MM.1S (cell line): ENCODE measurements around the gene GATA6.

Source experiments
- DNase-seq: peaks from one replicate; pipeline ENCODE4 v3.0.0-alpha.2; 2015
- H2AFZ ChIP-seq: fragments of 300-600 bp; sonication (generic); 2 replicates; pipeline ENCODE4 v1.6.0; 2016; ENCODE audit warnings: antibody characterized with exemption, low read length
- H3F3A ChIP-seq: fragments of 300-600 bp; sonication (generic); 2 replicates; pipeline ENCODE4 v1.6.1; 2016; ENCODE audit warnings: mild to moderate bottlenecking, antibody characterized with exemption, low read length, moderate library complexity, mixed read lengths; ENCODE audit not compliant: insufficient read depth
- H3K27ac ChIP-seq: fragments of 300-600 bp; sonication (generic); 2 replicates; pipeline ENCODE4 v1.5.1; 2016; ENCODE audit warnings: mild to moderate bottlenecking, low read length
- H3K27me3 ChIP-seq: fragments of 300-600 bp; sonication (generic); replicated peaks from 2 replicates; pipeline ENCODE4 v1.6.0; 2016; ENCODE audit warnings: low read length; ENCODE audit not compliant: insufficient read depth
- H3K36me3 ChIP-seq: fragments of 300-600 bp; sonication (generic); replicated peaks from 2 replicates; pipeline ENCODE4 v1.6.1; 2016; ENCODE audit warnings: mild to moderate bottlenecking, low read length, mixed read lengths; ENCODE audit not compliant: insufficient read depth
- H3K4me1 ChIP-seq: fragments of 300-600 bp; sonication (generic); 2 replicates; pipeline ENCODE4 v1.6.1; 2016; ENCODE audit warnings: low read length, mixed read lengths
- H3K4me2 ChIP-seq: fragments of 300-600 bp; sonication (generic); 2 replicates; pipeline ENCODE4 v1.6.0; 2016; ENCODE audit warnings: low read depth, low read length
- H3K4me3 ChIP-seq: fragments of 300-600 bp; sonication (generic); 2 replicates; pipeline ENCODE4 v1.5.1; 2016; ENCODE audit warnings: low read length, mixed read lengths
- H3K79me2 ChIP-seq: fragments of 300-600 bp; sonication (generic); 2 replicates; pipeline ENCODE4 v1.6.1; 2016; ENCODE audit warnings: mixed run types, low read length, mixed read lengths
- H3K9ac ChIP-seq: fragments of 300-600 bp; sonication (generic); 2 replicates; pipeline ENCODE4 v1.6.1; 2016; ENCODE audit warnings: low read length, mixed read lengths
- H3K9me2 ChIP-seq: fragments of 300-600 bp; sonication (generic); replicated peaks from 2 replicates; pipeline ENCODE4 v1.6.1; 2016; ENCODE audit warnings: mild to moderate bottlenecking, low read length, mixed read lengths; ENCODE audit not compliant: insufficient read depth
- H3K9me3 ChIP-seq: fragments of 300-600 bp; sonication (generic); replicated peaks from 2 replicates; pipeline ENCODE4 v1.6.1; 2016; ENCODE audit warnings: mild to moderate bottlenecking, low read length, mixed read lengths; ENCODE audit not compliant: insufficient read depth
- H4K20me1 ChIP-seq: fragments of 300-600 bp; sonication (generic); 2 replicates; pipeline ENCODE4 v1.6.1; 2016; ENCODE audit warnings: mild to moderate bottlenecking, low read length, moderate library complexity, mixed read lengths; ENCODE audit not compliant: insufficient read depth
- EZH2 ChIP-seq: fragments of 300-600 bp; sonication (generic); optimal IDR thresholded peaks from 2 replicates; pipeline ENCODE3; 2017; ENCODE audit warnings: low read depth, mild to moderate bottlenecking, antibody characterized with exemption, low read length, mixed read lengths
- EZH2phosphoT487 ChIP-seq: fragments of 300-600 bp; sonication (generic); IDR thresholded peaks from 2 replicates; pipeline ENCODE4 v1.6.1; 2018; ENCODE audit warnings: antibody characterized with exemption, low read length
- TF ChIP-seq, protein P1 (sequence below): fragments of 300-600 bp; sonication (generic); IDR thresholded peaks from 2 replicates; pipeline ENCODE4 v1.5.1; 2016; ENCODE audit warnings: antibody characterized with exemption, low read length, mixed read lengths

GATA6 gene

GRCh38 chr18:22189449-22190166 is 20.2 kb downstream of the GATA6 start:
- no peaks in the 10 kb centered on the region for H3K27me3 ChIP-seq
- no peaks in the 10 kb centered on the region for H3K9me3 ChIP-seq
- no peak overlapping the region for H3K4me3 ChIP-seq
- no peak overlapping the region for H2AFZ ChIP-seq
- no peaks in the 10 kb centered on the region for H3K4me1 ChIP-seq
- no peaks in the 10 kb centered on the region for H3K79me2 ChIP-seq
- no peak overlapping the region for H3K4me2 ChIP-seq
- TF ChIP-seq, protein P1, sequence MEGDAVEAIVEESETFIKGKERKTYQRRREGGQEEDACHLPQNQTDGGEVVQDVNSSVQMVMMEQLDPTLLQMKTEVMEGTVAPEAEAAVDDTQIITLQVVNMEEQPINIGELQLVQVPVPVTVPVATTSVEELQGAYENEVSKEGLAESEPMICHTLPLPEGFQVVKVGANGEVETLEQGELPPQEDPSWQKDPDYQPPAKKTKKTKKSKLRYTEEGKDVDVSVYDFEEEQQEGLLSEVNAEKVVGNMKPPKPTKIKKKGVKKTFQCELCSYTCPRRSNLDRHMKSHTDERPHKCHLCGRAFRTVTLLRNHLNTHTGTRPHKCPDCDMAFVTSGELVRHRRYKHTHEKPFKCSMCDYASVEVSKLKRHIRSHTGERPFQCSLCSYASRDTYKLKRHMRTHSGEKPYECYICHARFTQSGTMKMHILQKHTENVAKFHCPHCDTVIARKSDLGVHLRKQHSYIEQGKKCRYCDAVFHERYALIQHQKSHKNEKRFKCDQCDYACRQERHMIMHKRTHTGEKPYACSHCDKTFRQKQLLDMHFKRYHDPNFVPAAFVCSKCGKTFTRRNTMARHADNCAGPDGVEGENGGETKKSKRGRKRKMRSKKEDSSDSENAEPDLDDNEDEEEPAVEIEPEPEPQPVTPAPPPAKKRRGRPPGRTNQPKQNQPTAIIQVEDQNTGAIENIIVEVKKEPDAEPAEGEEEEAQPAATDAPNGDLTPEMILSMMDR = no peak
- no peak for TF ChIP-seq EZH2
- TF ChIP-seq EZH2phosphoT487 = no peak
- no peak overlapping the region for H3K9ac ChIP-seq
- no peak overlapping the region for H3K27ac ChIP-seq
- H3K36me3 ChIP-seq = no peaks in the 10 kb centered on the region
- H3K9me2 ChIP-seq = no peaks in the 10 kb centered on the region
- no peaks in the 10 kb centered on the region for H3F3A ChIP-seq
- H4K20me1 ChIP-seq = no peaks in the 10 kb centered on the region
- no peak for DNase-seq

GRCh38 chr18:22191346-22191695 is 21.9 kb downstream of the GATA6 start:
- Histone ChIP-seq H3K36me3 (no peaks in the 10 kb centered on the region), H2AFZ (no peak overlapping the region), H3K4me2 (no peak overlapping the region), H3K27ac (no peak overlapping the region), H3K79me2 (no peaks in the 10 kb centered on the region), H3K4me3 (no peak overlapping the region), H3K27me3 (no peaks in the 10 kb centered on the region), H3F3A (no peaks in the 10 kb centered on the region), H3K9me3 (no peaks in the 10 kb centered on the region), H4K20me1 (no peaks in the 10 kb centered on the region), H3K9ac (no peak overlapping the region), H3K4me1 (no peaks in the 10 kb centered on the region), H3K9me2 (no peaks in the 10 kb centered on the region)
- DNase-seq = no peak
- no peak for TF ChIP-seq EZH2
- TF ChIP-seq, protein P1 = no peak

DNA sequence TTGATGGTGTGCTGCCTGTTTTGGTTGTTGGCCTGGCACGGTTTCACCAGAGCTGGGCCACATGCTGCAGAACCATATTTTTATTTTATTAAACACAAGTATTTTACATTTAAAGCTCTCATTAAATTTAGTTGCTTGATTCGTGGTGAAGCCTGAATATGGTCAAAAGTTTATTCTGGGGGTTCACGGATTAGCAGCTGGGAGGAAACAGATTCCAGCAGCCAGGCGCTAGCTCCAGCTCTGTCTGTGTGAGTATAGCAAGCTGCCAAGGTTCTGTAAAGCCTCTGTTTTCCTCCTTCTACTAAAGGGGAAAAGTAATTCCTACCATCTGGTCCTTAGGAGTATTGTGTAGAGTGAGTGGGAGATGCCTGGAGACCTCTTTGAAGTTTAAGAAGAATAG is 22.5 kb downstream of the GATA6 start:
- TF ChIP-seq EZH2phosphoT487 (no peak), EZH2 (no peak)
- TF ChIP-seq, protein P1 = no peak
- Histone ChIP-seq H3K4me2 (no peak overlapping the region), H3K27ac (no peak overlapping the region), H3K27me3 (no peaks in the 10 kb centered on the region), H3F3A (no peaks in the 10 kb centered on the region), H3K36me3 (no peaks in the 10 kb centered on the region), H3K9ac (no peak overlapping the region), H3K4me3 (no peak overlapping the region), H3K4me1 (no peaks in the 10 kb centered on the region), H3K79me2 (no peaks in the 10 kb centered on the region), H3K9me2 (no peaks in the 10 kb centered on the region), H3K9me3 (no peaks in the 10 kb centered on the region), H2AFZ (no peak overlapping the region), H4K20me1 (no peaks in the 10 kb centered on the region)
- DNase-seq = no peak
